A549 (cell line): ENCODE measurements around the gene FOXE1. TPM values are rescaled to one million over a fixed set of nuclear protein-coding genes. Genes with fewer than 3 reads are reported as not detected.

Experiments used
- ATAC-seq, 2 experiments: fragments of 200-7000 bp in 1 of 2; fragments of >200 bp in 1 of 2; cut with Nextera tagmentation in 1 of 2; cut with Tn5 transposase in 1 of 2; 3 replicates each; pipeline versions ENCODE4 v1.8.0 to v1.9.1; 2018 to 2020; ENCODE audit warnings: mild to moderate bottlenecking in 1 of 2, moderate library complexity in 1 of 2
- CTCF ChIA-PET: fragments of 300-600 bp; sonication (Branson Sonifier 250); formaldehyde crosslinking; extraction: SDS; loops from one replicate; lab custom pipeline; 2021; ENCODE audit warnings: antibody characterized with exemption, inconsistent platforms; lab: Yijun Ruan, JAX
- POLR2A ChIA-PET: fragments of 350-600 bp; formaldehyde crosslinking; extraction: SDS; loops from one replicate; lab custom pipeline; 2021; ENCODE audit warnings: antibody characterized with exemption, inconsistent platforms; lab: Yijun Ruan, JAX
- DNase-seq, 2 experiments: peaks; one replicate each; pipeline versions ENCODE4 v3.0.0 to v3.0.0-alpha.2; 2011 to 2016; ENCODE audit warnings: low read depth in 1 of 2, low spot score in 1 of 2
- FAIRE-seq: peaks from 2 replicates; lab custom pipeline; 2011; peaks lifted over from hg19 to GRCh38; lab: Jason Lieb, UNC
- H3K27ac ChIP-seq, 2 experiments: fragments of >200 bp; sonication (Bioruptor Twin); formaldehyde crosslinking; 3 replicates each; pipeline ENCODE4 v1.5.1; 2016 to 2017
- H3K4me1 ChIP-seq: fragments of >200 bp; sonication (Bioruptor Twin); formaldehyde crosslinking; 3 replicates; pipeline ENCODE4 v1.6.1; 2016
- H3K4me2 ChIP-seq: fragments of >200 bp; sonication (Bioruptor Twin); formaldehyde crosslinking; 3 replicates; pipeline ENCODE4 v1.6.1; 2016
- H3K4me3 ChIP-seq: fragments of >200 bp; sonication (Bioruptor Twin); formaldehyde crosslinking; 3 replicates; pipeline ENCODE4 v1.5.1; 2016
- H3K9me3 ChIP-seq: fragments of >200 bp; sonication (Bioruptor Twin); formaldehyde crosslinking; 3 replicates; pipeline ENCODE4 v1.6.1; 2016
- BCL3 ChIP-seq: fragments of >200 bp; sonication (Bioruptor Twin); formaldehyde crosslinking; IDR thresholded peaks from 3 replicates; pipeline ENCODE4 v1.6.1; 2016
- BHLHE40 ChIP-seq: IDR thresholded peaks from 2 replicates; pipeline ENCODE4 v1.6.1; 2012; ENCODE audit warnings: low read depth, low read length, inconsistent platforms
- CBX2 ChIP-seq: fragments of 200-600 bp; sonication (generic); IDR thresholded peaks from 2 replicates; pipeline ENCODE4 v1.6.1; 2016; ENCODE audit warnings: low read depth, mild to moderate bottlenecking, borderline replicate concordance
- CBX8 ChIP-seq: fragments of 200-600 bp; sonication (generic); IDR thresholded peaks from 2 replicates; pipeline ENCODE4 v1.6.1; 2016
- CHD4 ChIP-seq: fragments of 200-600 bp; sonication (generic); IDR thresholded peaks from 2 replicates; pipeline ENCODE4 v1.6.1; 2016; ENCODE audit warnings: antibody characterized with exemption, mild to moderate bottlenecking, borderline replicate concordance
- CTCF ChIP-seq: fragments of >200 bp; sonication (Bioruptor Twin); formaldehyde crosslinking; IDR thresholded peaks from 3 replicates; pipeline ENCODE4 v1.5.1; 2016
- E2F6 ChIP-seq: IDR thresholded peaks from 2 replicates; pipeline ENCODE4 v1.6.1; 2012; ENCODE audit warnings: low read depth, borderline replicate concordance
- EHF ChIP-seq: fragments of 250-450 bp; sonication (Bioruptor Pico); IDR thresholded peaks from 2 replicates; pipeline ENCODE4 v1.5.0; 2020; ENCODE audit warnings: mild to moderate bottlenecking
- EP300 ChIP-seq, 2 experiments: fragments of >200 bp; sonication (Bioruptor Twin); formaldehyde crosslinking; IDR thresholded peaks; 2 replicates in 1 of 2; 3 replicates in 1 of 2; pipeline ENCODE4 v1.6.1; 2016 to 2017
- FOSB ChIP-seq: fragments of 250-450 bp; sonication (Bioruptor Pico); IDR thresholded peaks from 2 replicates; pipeline ENCODE4 v1.5.0; 2020; ENCODE audit warnings: mild to moderate bottlenecking, moderate library complexity
- FOXS1 ChIP-seq: fragments of 250-450 bp; sonication (Bioruptor Pico); IDR thresholded peaks from 2 replicates; pipeline ENCODE4 v1.5.0; 2020; ENCODE audit warnings: mild to moderate bottlenecking, moderate library complexity
- GATA3 ChIP-seq: IDR thresholded peaks from 2 replicates; pipeline ENCODE4 v1.6.1; 2012; ENCODE audit warnings: borderline replicate concordance
- HEYL ChIP-seq: fragments of 250-450 bp; sonication (Bioruptor Pico); IDR thresholded peaks from 2 replicates; pipeline ENCODE4 v1.8.0; 2021; ENCODE audit warnings: mild to moderate bottlenecking, moderate library complexity
- HMGXB4 ChIP-seq: fragments of 250-450 bp; sonication (Bioruptor Pico); IDR thresholded peaks from 2 replicates; pipeline ENCODE4 v1.5.0; 2021; ENCODE audit warnings: mild to moderate bottlenecking, moderate library complexity, borderline replicate concordance
- HOXB13 ChIP-seq: fragments of 250-450 bp; sonication (Bioruptor Pico); IDR thresholded peaks from 2 replicates; pipeline ENCODE4 v1.5.0; 2020; ENCODE audit warnings: low read depth, mild to moderate bottlenecking, moderate library complexity
- JUN ChIP-seq, 2 experiments: fragments of >200 bp; sonication (Bioruptor Twin); formaldehyde crosslinking; IDR thresholded peaks; 2 replicates in 1 of 2; 3 replicates in 1 of 2; pipeline ENCODE4 v1.6.1; 2016 to 2017
- JUNB ChIP-seq: fragments of >200 bp; sonication (Bioruptor Twin); formaldehyde crosslinking; IDR thresholded peaks from 2 replicates; pipeline ENCODE4 v1.6.1; 2016
- KDM1A ChIP-seq: fragments of 200-600 bp; sonication (generic); IDR thresholded peaks from 2 replicates; pipeline ENCODE4 v1.6.1; 2016; ENCODE audit warnings: low read depth, mild to moderate bottlenecking
- KDM5A ChIP-seq: fragments of 200-600 bp; sonication (generic); IDR thresholded peaks from 2 replicates; pipeline ENCODE4 v1.6.1; 2016; ENCODE audit warnings: antibody characterized with exemption, mild to moderate bottlenecking
- MAX ChIP-seq: IDR thresholded peaks from 2 replicates; pipeline ENCODE4 v1.6.1; 2012
- MAZ ChIP-seq: fragments of 150-350 bp; IDR thresholded peaks from 2 replicates; pipeline ENCODE4 v1.6.1; 2014; ENCODE audit warnings: antibody characterized with exemption, low read depth, low read length, borderline replicate concordance
- POLR2A ChIP-seq: IDR thresholded peaks from 2 replicates; pipeline ENCODE4 v1.6.1; 2012; ENCODE audit warnings: mild to moderate bottlenecking, low read length
- RAD21 ChIP-seq, 2 experiments: fragments of >200 bp in 1 of 2; sonication (Bioruptor Twin) in 1 of 2; formaldehyde crosslinking in 1 of 2; IDR thresholded peaks in 1 of 2; conservative IDR thresholded peaks in 1 of 2; 2 replicates in 1 of 2; 3 replicates in 1 of 2; pipeline ENCODE4 v1.6.1; 2012 to 2018; ENCODE audit warnings: inconsistent platforms in 1 of 2
- RCOR1 ChIP-seq: fragments of 150-350 bp; IDR thresholded peaks from 2 replicates; pipeline ENCODE4 v1.6.1; 2014; ENCODE audit warnings: antibody characterized with exemption, low read length, low read depth
- RFX5 ChIP-seq: fragments of 450-650 bp; IDR thresholded peaks from 2 replicates; pipeline ENCODE4 v1.7.1; 2014; ENCODE audit warnings: antibody characterized with exemption, mild to moderate bottlenecking, moderate library complexity
- RNF2 ChIP-seq: fragments of 200-600 bp; sonication (generic); IDR thresholded peaks from 2 replicates; pipeline ENCODE4 v1.6.1; 2016; ENCODE audit warnings: low read depth, mild to moderate bottlenecking, antibody characterized with exemption, moderate library complexity, borderline replicate concordance
- SREBF2 ChIP-seq: fragments of 450-650 bp; IDR thresholded peaks from 2 replicates; pipeline ENCODE4 v1.6.1; 2014; ENCODE audit warnings: mild to moderate bottlenecking, moderate library complexity
- TP53 ChIP-seq: fragments of 250-450 bp; sonication (Bioruptor Pico); IDR thresholded peaks from 2 replicates; pipeline ENCODE4 v1.5.0; 2021; ENCODE audit warnings: mild to moderate bottlenecking, moderate library complexity
- USF2 ChIP-seq: fragments of 450-650 bp; IDR thresholded peaks from 2 replicates; pipeline ENCODE4 v1.6.1; 2014; ENCODE audit warnings: antibody characterized with exemption
- ZNF302 ChIP-seq: fragments of 250-450 bp; sonication (Bioruptor Pico); IDR thresholded peaks from 2 replicates; pipeline ENCODE4 v1.9.0; 2021; ENCODE audit warnings: inconsistent platforms, mild to moderate bottlenecking, moderate library complexity
- WGBS: methylation state at CpG from one replicate; pipeline ENCODE4 v1.1.6; 2017; ENCODE audit errors: missing lambda C conversion rate; 5-methylcytosine and 5-hydroxymethylcytosine counted together
- polyA plus RNA-seq, 4 experiments: library from polyadenylated mRNA; depleted of rRNA in 3 of 4; stranded (reverse); fragments of >200 nt; fragmentation: RNase III in 1 of 4; extraction: RNeasy Plus Mini Kit Qiagen cat#74134 plus additional on column Dnase treatment in 1 of 4; gene quantifications; 2 replicates in 3 of 4; 3 replicates in 1 of 4; pipeline ENCODE4 v1.2.3, GENCODE V29; 2011 to 2017

FOXE1 gene
- polyA plus RNA-seq, 2 of the 4 experiments (the other 2 are of a cell fraction): 5.5 to 6.3 TPM

- DNase-seq (no peak), ATAC-seq (peak; percentile 51 to 57; a peak in 3 of 6 replicates), FAIRE-seq (no peak)
- Histone ChIP-seq H3K27ac (no peak overlapping the region), H3K9me3 (no peaks in the 10 kb centered on the region), H3K4me2 (no peak overlapping the region), H3K4me1 (no peaks in the 10 kb centered on the region), H3K4me3 (no peak overlapping the region)
- 80% methylated on average over 4 of the region's 4 CpGs for WGBS
- TF ChIP-seq HOXB13 (CRISPR knock-in tag): no peak
- no peak for TF ChIP-seq MAZ
- TF ChIP-seq FOSB (CRISPR knock-in tag): no peak
- TF ChIP-seq CBX8: no peak
- TF ChIP-seq FOXS1 (CRISPR knock-in tag): no peak
- TF ChIP-seq JUNB: no peak
- no peak for TF ChIP-seq SREBF2
- no peak for TF ChIP-seq BHLHE40
- no peak for TF ChIP-seq TP53
- TF ChIP-seq E2F6: no peak
- no peak for TF ChIP-seq RNF2
- TF ChIP-seq HMGXB4 (CRISPR knock-in tag): no peak
- TF ChIP-seq GATA3: no peak
- no peak for TF ChIP-seq MAX
- TF ChIP-seq ZNF302 (CRISPR knock-in tag): no peak
- no peak for TF ChIP-seq CHD4
- TF ChIP-seq HEYL (CRISPR knock-in tag): no peak
- no peak for TF ChIP-seq KDM1A
- CTCF ChIA-PET: interaction anchor here (1.1 to 3.7 kb wide), 5 partner anchors 20 to 55 kb away, joined by 4 to 17 read pairs (median 7); no protein-coding TSS in a partner anchor
- POLR2A ChIA-PET: no interaction called here
These were observed 6.7 kb upstream of the FOXE1 start for GRCh38 chr9:97846347-97846746.

- CTCF ChIA-PET: interaction anchor here (0.9 to 3.7 kb wide), 3 partner anchors 35 to 136 kb away, joined by 3 to 17 read pairs (median 6); no protein-coding TSS in a partner anchor
- Histone ChIP-seq H3K4me2 (no peak overlapping the region), H3K27ac (no peak overlapping the region), H3K4me1 (peaks cover under 1% of the 10 kb centered on the region; the same call in 1 of the 3 replicates), H3K4me3 (no peak overlapping the region), H3K9me3 (no peaks in the 10 kb centered on the region)
- DNase-seq (no peak), ATAC-seq (no peak), FAIRE-seq (no peak)
- TF ChIP-seq EP300 (IDR thresholded peaks at IDR 0.05) (no peak), POLR2A (no peak), RCOR1 (no peak), RFX5 (no peak), CBX2 (no peak), KDM5A (no peak), FOXS1 (CRISPR knock-in tag) (no peak), CHD4 (no peak), JUN (IDR thresholded peaks at IDR 0.05) (no peak), RNF2 (no peak), CTCF (no peak), RAD21 (conservative IDR thresholded peaks at IDR 0.05 in 1 of 2, IDR thresholded peaks at IDR 0.05 in 1 of 2) (no peak), BCL3 (no peak), EHF (CRISPR knock-in tag) (no peak), USF2 (no peak), HOXB13 (CRISPR knock-in tag) (no peak), FOSB (CRISPR knock-in tag) (no peak)
- POLR2A ChIA-PET: no interaction called here
- 94% methylated on average over 29 of the region's 31 CpGs for WGBS
These were observed 5.4 kb upstream of the FOXE1 start for GRCh38 chr9:97847474-97848214.
